ENCODE data around the gene DLST.

DLST gene

GRCh38 chr14:74881431-74882102 lies at the start of gene DLST:
Gene DLST (plus strand): TSS chr14:74881916. CDS start chr14:74881954, 38 bp downstream.
- peak; percentile 90 to 96 (median 93) for DNase-seq

DNA sequence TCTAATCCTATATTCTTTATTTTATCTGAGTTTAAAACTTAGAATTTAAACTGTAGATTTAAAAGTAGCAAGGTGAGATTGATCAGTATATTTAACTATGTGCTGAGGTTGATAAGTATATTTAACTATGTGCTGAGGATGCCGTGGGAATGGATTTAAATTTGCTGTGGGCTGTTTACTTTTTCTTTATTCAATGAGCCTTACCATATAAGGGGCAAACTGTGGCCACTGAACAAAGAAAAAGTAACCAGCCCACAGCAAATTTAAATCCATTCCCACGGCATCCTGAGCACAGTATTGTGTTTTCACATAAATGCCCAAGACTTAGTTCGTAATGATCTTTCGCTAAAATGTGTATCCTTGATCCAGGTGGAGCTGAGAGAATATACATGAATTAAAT lies 48.9 kb upstream of the DLST start:
- DNase-seq = no peak

DNA sequence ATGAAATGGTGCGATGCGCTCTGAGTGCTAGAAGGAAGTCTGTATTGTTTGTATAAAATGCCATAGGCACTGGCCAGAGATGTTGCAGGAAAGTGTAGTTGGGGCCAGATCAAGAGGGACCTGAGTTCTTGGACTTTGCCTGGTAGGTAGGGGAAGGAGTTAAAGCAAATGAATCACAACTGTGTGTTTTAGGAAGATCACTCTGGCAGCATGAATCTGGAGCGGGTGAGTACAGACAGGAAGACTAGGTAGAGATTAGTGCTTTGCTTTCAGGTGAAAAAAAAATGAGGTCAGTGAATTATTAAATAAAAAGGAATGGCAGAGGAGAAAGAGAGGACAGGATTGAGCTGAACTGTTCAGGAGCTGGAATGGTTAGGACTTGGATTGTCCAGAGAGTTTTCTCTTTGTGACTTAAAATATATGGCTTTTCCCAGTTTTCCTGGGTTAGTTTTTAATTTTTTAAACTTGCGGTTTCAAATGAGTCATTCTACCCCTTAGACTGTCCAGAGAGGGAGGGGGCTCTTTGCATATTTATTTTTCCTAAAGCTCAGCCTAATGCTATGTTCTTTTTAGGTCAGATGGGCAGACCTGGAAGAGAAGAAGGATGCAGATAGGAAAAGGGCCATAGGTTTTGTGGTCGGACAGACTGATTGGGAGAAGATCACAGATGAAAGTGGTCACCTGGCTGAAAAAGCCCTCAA lies 46.9 kb upstream of the DLST start:
- no peak for DNase-seq

GRCh38 chr14:74835645-74836250 lies 46.0 kb upstream of the DLST start:
- DNase-seq = no peak

- DNase-seq = no peak
These were observed 45.3 kb upstream of the DLST start for GRCh38 chr14:74836251-74836960.

- peak; percentile 18 to 52 (median 35) for DNase-seq
These were observed 43.5 kb upstream of the DLST start for GRCh38 chr14:74838166-74838565.

DNA sequence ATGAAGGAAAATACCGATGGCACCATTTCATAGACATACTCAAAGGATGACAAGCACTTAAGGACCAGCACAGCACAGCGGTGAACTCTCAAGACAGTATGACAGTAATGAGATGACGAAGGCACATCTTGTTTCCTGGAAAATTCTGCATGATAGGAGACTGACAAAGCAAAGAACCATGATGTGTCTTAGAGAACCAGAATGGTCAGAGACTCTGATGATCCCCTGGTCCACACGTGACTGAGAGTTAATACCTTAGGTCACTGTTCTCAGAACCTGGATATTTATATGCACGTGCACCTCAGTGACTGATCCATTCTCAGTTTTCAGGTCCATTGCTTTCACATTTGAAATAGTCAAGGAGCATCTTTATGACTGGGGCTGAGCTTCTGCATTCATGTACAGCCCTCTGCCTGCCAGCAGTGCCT lies 41.1 kb upstream of the DLST start:
- no peak for DNase-seq

- DNase-seq = peak; percentile 52 to 71 (median 61)
These were observed 40.2 kb upstream of the DLST start for GRCh38 chr14:74841230-74842207.

GRCh38 chr14:74843653-74844052 lies 38.1 kb upstream of the DLST start:
- no peak for DNase-seq

GRCh38 chr14:74846168-74846567 lies 35.5 kb upstream of the DLST start:
- DNase-seq = no peak

- DNase-seq = no peak
These were observed 34.6 kb upstream of the DLST start for GRCh38 chr14:74846968-74847665.

GRCh38 chr14:74848768-74849167 lies 32.9 kb upstream of the DLST start:
- DNase-seq = peak; percentile 17 to 33 (median 24)

DNA sequence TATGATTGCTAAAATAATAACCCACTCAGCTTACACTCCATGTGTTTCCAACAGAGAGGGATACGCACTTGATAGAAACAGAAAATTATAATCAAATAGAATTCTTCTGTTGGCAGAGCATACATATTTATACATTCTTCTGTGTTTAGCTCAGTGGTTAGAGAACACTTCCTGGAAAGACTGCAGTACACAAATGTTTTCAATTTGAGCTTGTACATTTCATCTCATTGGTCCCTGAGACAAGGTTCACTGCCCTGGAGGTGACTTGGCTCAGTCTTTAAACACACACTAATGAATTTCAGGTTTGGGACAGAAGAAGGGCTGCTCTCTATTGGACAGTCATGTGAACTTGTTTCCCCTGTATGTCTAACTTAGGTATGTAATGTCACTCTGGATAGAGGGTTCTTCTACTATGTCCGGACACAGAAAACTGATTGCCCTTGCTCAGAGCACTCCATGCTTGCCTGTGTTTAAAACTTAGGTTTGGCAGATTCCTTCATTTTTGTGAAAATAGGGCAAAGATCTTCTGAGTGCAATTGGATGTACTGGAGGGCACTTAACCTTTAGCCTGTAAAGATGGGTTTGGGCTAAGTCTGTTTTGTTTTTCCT lies 28.7 kb upstream of the DLST start:
- no peak for DNase-seq

GRCh38 chr14:74853581-74853980 lies 28.1 kb upstream of the DLST start:
- no peak for DNase-seq

GRCh38 chr14:74855021-74855420 lies 26.7 kb upstream of the DLST start:
- DNase-seq = no peak

- no peak for DNase-seq
These were observed 25.8 kb upstream of the DLST start for GRCh38 chr14:74855945-74856344.

DNA sequence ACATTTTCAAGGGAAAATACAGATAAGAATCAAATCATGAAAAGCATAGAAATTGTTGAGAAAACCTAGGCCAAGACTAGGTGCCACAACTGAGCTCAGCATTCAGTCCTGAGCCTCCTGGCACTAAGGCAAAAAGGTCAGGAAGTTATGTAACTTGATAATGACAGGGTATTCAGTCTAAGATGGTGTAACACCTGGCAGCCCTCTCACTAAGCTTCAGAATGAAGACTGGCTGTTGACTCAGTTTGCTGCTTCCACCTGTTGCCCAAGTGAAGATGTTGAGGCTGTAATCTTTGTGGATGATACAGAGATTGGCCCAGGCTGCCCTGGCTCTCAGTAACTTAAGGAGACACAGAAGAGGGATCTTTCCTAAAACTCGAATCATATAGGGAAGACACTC lies 25.4 kb upstream of the DLST start:
- no peak for DNase-seq

- no peak for DNase-seq
These were observed 23.7 kb upstream of the DLST start for GRCh38 chr14:74858022-74858421.

DNA sequence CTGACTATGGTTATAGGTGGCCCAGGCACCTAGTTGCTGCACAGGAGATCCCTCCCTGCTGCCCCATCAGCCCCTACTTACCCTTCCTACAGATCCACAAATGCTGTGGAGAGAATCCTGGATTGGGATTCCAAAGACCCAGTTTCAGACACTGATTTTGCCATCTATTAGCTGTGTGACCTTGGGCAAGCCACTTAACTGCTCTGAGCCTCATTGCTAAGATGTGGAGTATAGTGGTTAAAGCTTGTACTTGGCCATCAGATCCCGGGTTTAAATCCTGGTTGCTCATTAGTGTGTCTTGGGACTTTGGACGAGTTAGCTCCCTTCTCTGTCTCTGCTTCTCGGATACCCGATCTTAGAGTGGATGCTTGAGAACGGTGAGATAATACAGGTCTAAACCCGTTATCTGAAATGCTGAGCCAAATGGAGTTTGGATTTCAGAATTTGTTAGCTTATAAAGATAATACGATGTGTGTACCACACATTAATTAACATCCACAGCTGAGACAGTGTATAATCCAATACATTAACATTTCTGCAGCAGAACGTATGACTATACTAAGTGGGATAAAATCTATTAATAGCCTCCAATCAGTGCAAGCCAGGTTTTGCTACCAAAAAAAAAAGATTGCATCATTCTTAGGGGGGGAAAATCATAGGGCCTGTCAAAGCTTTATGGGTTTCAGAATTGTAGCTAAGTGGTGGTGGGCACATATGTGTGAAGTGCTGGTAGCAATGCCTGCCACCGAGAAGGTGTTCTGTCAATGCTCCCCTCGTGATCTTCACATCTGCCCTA lies 21.8 kb upstream of the DLST start:
- no peak for DNase-seq
